Activated naive CD8-positive, alpha-beta T cell treated with anti-CD3 and anti-CD28 coated beads, Interleukin-2, amount 50 U/mL, for 24 hours (primary cell): ENCODE data around the gene BRCA1.
"Not testable (repeated sequence)": the region's sequence is repeated elsewhere in the genome, so short reads cannot be mapped to it uniquely, and the experiment has no call there.

Experiments
- ATAC-seq: fragments of 150-1000 bp; cut with Tn5 transposase; one replicate; pipeline ENCODE4 v1.10.0; 2021
- DNase-seq: peaks from one replicate; pipeline ENCODE4 v3.0.0; 2021
- H3K27ac Mint-ChIP-seq: one replicate; pipeline ENCODE4 v1.8.0; 2021; ENCODE audit warnings: mild to moderate bottlenecking, mixed read lengths
- H3K27me3 Mint-ChIP-seq: one replicate; pipeline ENCODE4 v1.8.0; 2021; ENCODE audit warnings: mixed read lengths
- H3K36me3 Mint-ChIP-seq: one replicate; pipeline ENCODE4 v1.8.0; 2021; ENCODE audit warnings: low read depth, mixed read lengths
- H3K4me1 Mint-ChIP-seq: one replicate; pipeline ENCODE4 v1.8.0; 2021; ENCODE audit warnings: mixed read lengths
- H3K4me3 Mint-ChIP-seq: one replicate; pipeline ENCODE4 v1.8.0; 2021; ENCODE audit warnings: mild to moderate bottlenecking, moderate library complexity, mixed read lengths
- H3K9me3 Mint-ChIP-seq: one replicate; pipeline ENCODE4 v1.8.0; 2021; ENCODE audit warnings: mixed read lengths

BRCA1 gene

GRCh38 chr17:43114151-43114552 lies 11.0 kb downstream of the BRCA1 start:
- H3K36me3 Mint-ChIP-seq: peaks cover 36% of the 10 kb centered on the region
- no peak for DNase-seq
- H3K9me3 Mint-ChIP-seq: no peaks in the 10 kb centered on the region
- H3K27me3 Mint-ChIP-seq: no peaks in the 10 kb centered on the region
- no peak for ATAC-seq
- no peak overlapping the region for H3K27ac Mint-ChIP-seq
- H3K4me1 Mint-ChIP-seq: no peaks in the 10 kb centered on the region
- no peak overlapping the region for H3K4me3 Mint-ChIP-seq

- DNase-seq (no peak), ATAC-seq (no peak)
- no peak overlapping the region for H3K27ac Mint-ChIP-seq
- H3K4me1 Mint-ChIP-seq: no peaks in the 10 kb centered on the region
- H3K36me3 Mint-ChIP-seq: peaks cover 49% of the 10 kb centered on the region
- H3K27me3 Mint-ChIP-seq: no peaks in the 10 kb centered on the region
- no peaks in the 10 kb centered on the region for H3K9me3 Mint-ChIP-seq
- no peak overlapping the region for H3K4me3 Mint-ChIP-seq
These were observed 18.6 kb downstream of the BRCA1 start for GRCh38 chr17:43106552-43106951.

- H3K4me3 Mint-ChIP-seq: no peak overlapping the region
- no peaks in the 10 kb centered on the region for H3K9me3 Mint-ChIP-seq
- H3K36me3 Mint-ChIP-seq: peaks cover 50% of the 10 kb centered on the region
- H3K27ac Mint-ChIP-seq: no peak overlapping the region
- ATAC-seq (no peak), DNase-seq (no peak)
- H3K4me1 Mint-ChIP-seq: no peaks in the 10 kb centered on the region
- no peaks in the 10 kb centered on the region for H3K27me3 Mint-ChIP-seq
These were observed 20.0 kb downstream of the BRCA1 start for GRCh38 chr17:43105146-43105545.

DNA sequence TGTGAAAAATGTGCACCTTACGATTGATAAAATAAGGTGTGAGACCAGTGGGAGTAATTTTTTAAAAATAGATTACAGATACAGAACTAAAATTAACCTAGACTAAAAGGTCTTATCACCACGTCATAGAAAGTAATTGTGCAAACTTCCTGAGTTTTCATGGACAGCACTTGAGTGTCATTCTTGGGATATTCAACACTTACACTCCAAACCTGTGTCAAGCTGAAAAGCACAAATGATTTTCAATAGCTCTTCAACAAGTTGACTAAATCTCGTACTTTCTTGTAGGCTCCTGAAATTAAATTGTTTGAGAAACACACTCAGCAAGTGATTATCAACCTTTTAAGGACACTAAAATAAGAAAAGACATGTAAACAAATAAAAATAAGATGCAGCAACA lies 20.5 kb downstream of the BRCA1 start:
- H3K36me3 Mint-ChIP-seq: peaks cover 53% of the 10 kb centered on the region

DNA sequence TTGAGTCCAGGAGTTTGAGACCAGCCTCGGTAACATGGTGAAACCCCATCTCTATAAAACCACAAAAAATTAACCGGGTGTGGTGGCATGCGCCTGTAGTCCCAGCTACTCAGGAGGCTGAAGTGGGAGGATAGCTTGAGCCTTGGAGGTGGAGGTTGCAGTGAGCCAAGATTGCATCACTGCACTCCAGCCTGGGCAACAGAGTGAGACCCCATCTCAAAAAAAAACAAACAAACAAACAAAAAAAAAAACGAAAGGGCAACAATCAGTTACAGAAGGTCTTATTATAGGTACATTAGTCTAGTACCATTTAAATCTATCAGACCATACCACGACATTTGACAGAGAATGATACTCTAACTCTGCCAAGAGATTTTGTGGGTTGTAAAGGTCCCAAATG lies 29.8 kb downstream of the BRCA1 start:
- DNase-seq, H3K4me1 Mint-ChIP-seq, H3K27me3 Mint-ChIP-seq, H3K27ac Mint-ChIP-seq, ATAC-seq, H3K4me3 Mint-ChIP-seq, H3K9me3 Mint-ChIP-seq: not testable (repeated sequence)
- H3K36me3 Mint-ChIP-seq: peaks cover 60% of the 10 kb centered on the region

More for the DNA sequence above, 20.5 kb downstream of the BRCA1 start:
- no peak overlapping the region for H3K4me3 Mint-ChIP-seq
- no peak overlapping the region for H3K27ac Mint-ChIP-seq
- ATAC-seq: no peak
- no peaks in the 10 kb centered on the region for H3K4me1 Mint-ChIP-seq
- no peaks in the 10 kb centered on the region for H3K27me3 Mint-ChIP-seq
- DNase-seq: no peak
- no peaks in the 10 kb centered on the region for H3K9me3 Mint-ChIP-seq

GRCh38 chr17:43094129-43094835 lies 30.9 kb downstream of the BRCA1 start:
- no peak overlapping the region for H3K4me3 Mint-ChIP-seq
- peaks cover 55% of the 10 kb centered on the region for H3K36me3 Mint-ChIP-seq
- no peaks in the 10 kb centered on the region for H3K4me1 Mint-ChIP-seq
- DNase-seq (no peak), ATAC-seq (no peak)
- H3K9me3 Mint-ChIP-seq: no peaks in the 10 kb centered on the region
- H3K27ac Mint-ChIP-seq: no peak overlapping the region
- no peaks in the 10 kb centered on the region for H3K27me3 Mint-ChIP-seq

- ATAC-seq: no peak
- Mint-ChIP-seq H3K27me3 (no peaks in the 10 kb centered on the region), H3K27ac (no peak overlapping the region), H3K9me3 (no peaks in the 10 kb centered on the region), H3K4me3 (no peak overlapping the region), H3K36me3 (peaks cover 61% of the 10 kb centered on the region), H3K4me1 (no peaks in the 10 kb centered on the region)
- no peak for DNase-seq
These were observed 32.3 kb downstream of the BRCA1 start for GRCh38 chr17:43092901-43093300.

- DNase-seq (no peak), ATAC-seq (no peak)
- Mint-ChIP-seq H3K4me1 (no peaks in the 10 kb centered on the region), H3K9me3 (no peaks in the 10 kb centered on the region), H3K27ac (no peak overlapping the region), H3K36me3 (peaks cover 57% of the 10 kb centered on the region), H3K27me3 (no peaks in the 10 kb centered on the region), H3K4me3 (no peak overlapping the region)
These were observed 35.1 kb downstream of the BRCA1 start for GRCh38 chr17:43090022-43090421.

DNA sequence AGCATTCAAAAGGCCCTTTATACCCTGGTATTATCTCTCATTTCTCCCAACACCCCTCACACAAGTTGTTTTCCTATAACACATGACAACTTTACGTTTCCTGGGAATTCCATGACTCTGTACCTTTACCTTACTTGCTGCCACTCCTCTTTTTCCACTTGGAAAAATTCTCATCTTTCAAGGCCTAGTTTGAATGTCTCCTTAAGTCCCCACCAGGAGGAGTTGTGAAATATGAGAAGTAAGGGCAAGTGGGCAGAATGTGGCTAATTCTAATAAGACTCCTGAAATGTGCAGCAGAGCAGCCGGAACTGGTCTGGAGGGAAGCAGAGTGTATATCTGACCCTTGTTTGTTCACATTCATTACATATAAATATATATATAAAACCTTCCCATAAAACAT lies 39.7 kb downstream of the BRCA1 start:
- Mint-ChIP-seq H3K36me3 (peaks cover 46% of the 10 kb centered on the region), H3K27me3 (no peaks in the 10 kb centered on the region), H3K9me3 (no peaks in the 10 kb centered on the region), H3K4me3 (no peak overlapping the region), H3K27ac (no peak overlapping the region), H3K4me1 (no peaks in the 10 kb centered on the region)
- DNase-seq: no peak
- ATAC-seq: no peak

- Mint-ChIP-seq H3K9me3 (no peaks in the 10 kb centered on the region), H3K4me3 (no peak overlapping the region), H3K27ac (no peak overlapping the region), H3K36me3 (peaks cover 36% of the 10 kb centered on the region), H3K4me1 (no peaks in the 10 kb centered on the region), H3K27me3 (no peaks in the 10 kb centered on the region)
- ATAC-seq (no peak), DNase-seq (no peak)
These were observed 45.4 kb downstream of the BRCA1 start for GRCh38 chr17:43079641-43080302.

DNA sequence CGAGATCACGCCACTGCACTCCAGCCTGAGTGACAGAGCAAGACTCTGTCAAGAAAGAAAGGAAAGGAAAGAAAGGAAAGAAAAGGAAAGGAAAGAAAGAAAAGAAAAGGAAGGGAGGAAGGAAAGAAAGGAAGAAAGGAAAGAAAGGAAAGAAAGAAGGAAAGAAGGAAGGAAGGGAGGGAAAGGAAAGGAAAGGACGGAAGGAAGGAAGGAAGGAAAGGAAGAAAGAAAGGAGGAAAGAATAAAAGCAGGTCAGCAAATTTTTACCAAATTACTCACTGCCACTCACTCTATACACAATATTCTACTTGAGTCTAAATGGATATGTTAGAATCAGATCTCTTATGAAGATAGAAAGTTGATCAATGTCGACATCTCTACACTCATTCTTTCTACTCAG lies 50.3 kb downstream of the BRCA1 start:
- H3K4me1 Mint-ChIP-seq: no peaks in the 10 kb centered on the region
- H3K9me3 Mint-ChIP-seq: no peaks in the 10 kb centered on the region
- H3K27me3 Mint-ChIP-seq: no peaks in the 10 kb centered on the region
- DNase-seq (no peak), ATAC-seq (no peak)
- no peak overlapping the region for H3K27ac Mint-ChIP-seq
- H3K4me3 Mint-ChIP-seq: no peak overlapping the region
- peaks cover 35% of the 10 kb centered on the region for H3K36me3 Mint-ChIP-seq

DNA sequence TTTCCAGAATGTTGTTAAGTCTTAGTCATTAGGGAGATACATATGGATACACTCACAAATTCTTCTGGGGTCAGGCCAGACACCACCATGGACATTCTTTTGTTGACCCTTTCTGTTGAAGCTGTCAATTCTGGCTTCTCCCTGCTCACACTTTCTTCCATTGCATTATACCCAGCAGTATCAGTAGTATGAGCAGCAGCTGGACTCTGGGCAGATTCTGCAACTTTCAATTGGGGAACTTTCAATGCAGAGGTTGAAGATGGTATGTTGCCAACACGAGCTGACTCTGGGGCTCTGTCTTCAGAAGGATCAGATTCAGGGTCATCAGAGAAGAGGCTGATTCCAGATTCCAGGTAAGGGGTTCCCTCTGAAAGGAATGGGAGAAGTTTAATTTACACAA lies 54.3 kb downstream of the BRCA1 start:
- ATAC-seq (no peak), DNase-seq (no peak)
- Mint-ChIP-seq H3K9me3 (no peaks in the 10 kb centered on the region), H3K36me3 (peaks cover 47% of the 10 kb centered on the region), H3K27ac (no peak overlapping the region), H3K4me1 (no peaks in the 10 kb centered on the region), H3K4me3 (no peak overlapping the region), H3K27me3 (no peaks in the 10 kb centered on the region)

GRCh38 chr17:43070257-43070656 lies 54.9 kb downstream of the BRCA1 start:
- no peak for ATAC-seq
- Mint-ChIP-seq H3K9me3 (no peaks in the 10 kb centered on the region), H3K27ac (no peak overlapping the region), H3K4me3 (no peak overlapping the region), H3K4me1 (no peaks in the 10 kb centered on the region), H3K36me3 (peaks cover 52% of the 10 kb centered on the region), H3K27me3 (no peaks in the 10 kb centered on the region)
- DNase-seq: no peak

DNA sequence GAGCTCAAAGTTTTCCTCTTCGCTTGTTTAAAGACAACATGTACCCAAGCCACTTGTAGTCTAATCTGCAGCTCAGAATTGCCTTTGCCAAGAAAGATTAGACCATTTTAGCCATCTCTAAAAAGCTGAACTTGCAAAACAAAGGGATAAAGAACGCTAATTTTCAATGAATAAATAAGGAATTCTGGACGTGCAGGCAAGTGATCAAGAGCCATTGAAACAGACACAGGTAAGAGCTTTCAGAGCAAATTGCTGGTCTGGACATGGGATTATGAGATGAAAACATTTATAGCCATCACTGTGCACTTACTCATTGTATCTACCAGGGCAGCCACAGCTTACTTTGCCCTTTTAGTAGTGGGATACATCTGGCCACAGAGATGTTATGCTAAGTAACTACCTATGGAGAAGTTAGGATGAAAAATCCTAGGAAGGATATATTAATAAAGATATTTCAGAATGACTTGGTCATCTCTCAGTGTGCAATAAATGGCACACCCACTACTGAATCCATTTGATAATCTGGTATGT lies 55.7 kb downstream of the BRCA1 start:
- DNase-seq (no peak), ATAC-seq (no peak)
- Mint-ChIP-seq H3K36me3 (peaks cover 49% of the 10 kb centered on the region), H3K27ac (no peak overlapping the region), H3K9me3 (no peaks in the 10 kb centered on the region), H3K4me3 (no peak overlapping the region), H3K4me1 (no peaks in the 10 kb centered on the region), H3K27me3 (no peaks in the 10 kb centered on the region)

- Mint-ChIP-seq H3K4me1 (no peaks in the 10 kb centered on the region), H3K27ac (no peak overlapping the region), H3K36me3 (peaks cover 50% of the 10 kb centered on the region), H3K4me3 (no peak overlapping the region), H3K27me3 (no peaks in the 10 kb centered on the region), H3K9me3 (no peaks in the 10 kb centered on the region)
- ATAC-seq (no peak), DNase-seq (no peak)
These were observed 56.4 kb downstream of the BRCA1 start for GRCh38 chr17:43068570-43069367.
